Fibroblast of the conjunctiva (primary cell): ENCODE results near the gene WDR45.
"Not testable (repeated sequence)": the region's sequence is repeated elsewhere in the genome, so short reads cannot be mapped to it uniquely, and the experiment has no call there.

Experiments used
- DNase-seq: peaks from one replicate; pipeline ENCODE4 v3.0.0-alpha.2; 2010; ENCODE audit warnings: low read depth

WDR45 gene

GRCh38 chrX:49079489-49080428 is at the start of gene WDR45:
WDR45 (minus strand) TSS chrX:49079887; CDS start chrX:49078095, 1,792 bp downstream.
- peak; percentile 32 for DNase-seq

- DNase-seq: no peak
These were observed 49.7 kb upstream of the WDR45 start for GRCh38 chrX:49129427-49129826.

- not testable (repeated sequence) for DNase-seq
These were observed 48.1 kb upstream of the WDR45 start for GRCh38 chrX:49127742-49128258.

GRCh38 chrX:49122499-49122898 is 42.8 kb upstream of the WDR45 start:
- no peak for DNase-seq

- DNase-seq: no peak
These were observed 40.4 kb upstream of the WDR45 start for GRCh38 chrX:49120091-49120490.

- no peak for DNase-seq
These were observed 37.9 kb upstream of the WDR45 start for GRCh38 chrX:49117581-49117980.

- no peak for DNase-seq
These were observed 37.0 kb upstream of the WDR45 start for GRCh38 chrX:49116716-49117115.

- no peak for DNase-seq
These were observed 36.4 kb upstream of the WDR45 start for GRCh38 chrX:49116076-49116475.

GRCh38 chrX:49111791-49112190 is 32.1 kb upstream of the WDR45 start:
- no peak for DNase-seq

GRCh38 chrX:49110417-49110816 is 30.7 kb upstream of the WDR45 start:
- DNase-seq: no peak

GRCh38 chrX:49108641-49109040 is 29.0 kb upstream of the WDR45 start:
- no peak for DNase-seq

- DNase-seq: peak; percentile 24
These were observed 27.2 kb upstream of the WDR45 start for GRCh38 chrX:49106930-49107329.

- DNase-seq: no peak
These were observed 26.6 kb upstream of the WDR45 start for GRCh38 chrX:49106296-49106695.

GRCh38 chrX:49103637-49104036 is 23.9 kb upstream of the WDR45 start:
- no peak for DNase-seq

- no peak for DNase-seq
These were observed 22.5 kb upstream of the WDR45 start for GRCh38 chrX:49102190-49102589.

- no peak for DNase-seq
These were observed 21.9 kb upstream of the WDR45 start for GRCh38 chrX:49101629-49101984.

GRCh38 chrX:49100704-49101628 is 21.3 kb upstream of the WDR45 start:
- DNase-seq: peak; percentile 86

- no peak for DNase-seq
These were observed 16.7 kb upstream of the WDR45 start for GRCh38 chrX:49096419-49096818.

- no peak for DNase-seq
These were observed 9.9 kb upstream of the WDR45 start for GRCh38 chrX:49089553-49089952.

- no peak for DNase-seq
These were observed 2.7 kb upstream of the WDR45 start for GRCh38 chrX:49082271-49082871.

- no peak for DNase-seq
These were observed 1.7 kb downstream of the WDR45 start for GRCh38 chrX:49077941-49078340.

- DNase-seq: no peak
These were observed 4.3 kb downstream of the WDR45 start for GRCh38 chrX:49075347-49075746.
